Measurements from ENCODE around the gene CALML4.

GRCh38 chr15:68177742-68178141 is 27.4 kb downstream of the CALML4 start:
- TF ChIP-seq ARNTL (CRISPR knock-in tag; IDR thresholded peaks at IDR 0.05; ENCODE audit: borderline replicate concordance, low read depth) (no peak), CSDC2 (CRISPR knock-in tag; IDR thresholded peaks at IDR 0.05) (no peak), BACH2 (CRISPR knock-in tag; IDR thresholded peaks at IDR 0.05; ENCODE audit: borderline replicate concordance) (no peak), POU6F1 (CRISPR knock-in tag; IDR thresholded peaks at IDR 0.05; ENCODE audit: borderline replicate concordance, low read depth) (no peak), TSHZ2 (CRISPR knock-in tag; IDR thresholded peaks at IDR 0.05) (no peak), ZNF70 (CRISPR knock-in tag; IDR thresholded peaks at IDR 0.05) (no peak), TCF4 (CRISPR knock-in tag; IDR thresholded peaks at IDR 0.05; ENCODE audit: borderline replicate concordance) (no peak), ISL1 (CRISPR knock-in tag; IDR thresholded peaks at IDR 0.05) (no peak), PATZ1 (CRISPR knock-in tag; IDR thresholded peaks at IDR 0.05; ENCODE audit: borderline replicate concordance) (no peak), RARB (CRISPR knock-in tag; IDR thresholded peaks at IDR 0.05) (no peak), ZNF8 (CRISPR knock-in tag; IDR thresholded peaks at IDR 0.05) (no peak)

Measured in SK-N-SH treated with all-trans-retinoic acid at 6 μM for 48 hours (cell line).